A549 (cell line): Measurements from ENCODE around the gene TRIM47.

Experiments used
- BCL3 ChIP-seq: fragments of >200 bp; sonication (Bioruptor Twin); formaldehyde crosslinking; IDR thresholded peaks from 3 replicates; pipeline ENCODE4 v1.6.1; 2016
- BHLHE40 ChIP-seq: IDR thresholded peaks from 2 replicates; pipeline ENCODE4 v1.6.1; 2012; ENCODE audit warnings: low read depth, low read length, inconsistent platforms
- CHD2 ChIP-seq: fragments of 150-350 bp; IDR thresholded peaks from 2 replicates; pipeline ENCODE4 v1.6.1; 2014; ENCODE audit warnings: low read length; ENCODE audit not compliant: partially characterized antibody
- CTCF ChIP-seq: fragments of >200 bp; sonication (Bioruptor Twin); formaldehyde crosslinking; IDR thresholded peaks from 3 replicates; pipeline ENCODE4 v1.5.1; 2016
- E2F6 ChIP-seq: IDR thresholded peaks from 2 replicates; pipeline ENCODE4 v1.6.1; 2012; ENCODE audit warnings: low read depth, borderline replicate concordance
- EP300 ChIP-seq, 2 experiments: fragments of >200 bp; sonication (Bioruptor Twin); formaldehyde crosslinking; IDR thresholded peaks; 2 replicates in 1 of 2; 3 replicates in 1 of 2; pipeline ENCODE4 v1.6.1; 2016 to 2017
- HDAC2 ChIP-seq: fragments of 200-600 bp; sonication (generic); IDR thresholded peaks from 2 replicates; pipeline ENCODE4 v1.6.1; 2016
- MAFK ChIP-seq: fragments of 450-650 bp; IDR thresholded peaks from 2 replicates; pipeline ENCODE4 v1.6.1; 2014; ENCODE audit not compliant: partially characterized antibody
- MAX ChIP-seq: IDR thresholded peaks from 2 replicates; pipeline ENCODE4 v1.6.1; 2012
- NR3C1 ChIP-seq: fragments of >200 bp; sonication (Bioruptor Twin); formaldehyde crosslinking; IDR thresholded peaks from 3 replicates; pipeline ENCODE4 v1.6.1; 2017
- POLR2A ChIP-seq: IDR thresholded peaks from 2 replicates; pipeline ENCODE4 v1.6.1; 2012; ENCODE audit warnings: mild to moderate bottlenecking, low read length
- REST ChIP-seq: fragments of 200-600 bp; sonication (generic); IDR thresholded peaks from 2 replicates; pipeline ENCODE4 v1.6.1; 2016; ENCODE audit warnings: antibody characterized with exemption, mild to moderate bottlenecking, moderate library complexity

GRCh38 chr17:75901727-75902126 lies 23.3 kb upstream of the TRIM47 start:
- TF ChIP-seq CTCF = no peak
- no peak for TF ChIP-seq NR3C1
- no peak for TF ChIP-seq POLR2A
- TF ChIP-seq CHD2 = no peak
- no peak for TF ChIP-seq REST
- TF ChIP-seq HDAC2 = no peak
- no peak for TF ChIP-seq MAFK
- no peak for TF ChIP-seq E2F6
- TF ChIP-seq BHLHE40 = no peak
- no peak for TF ChIP-seq BCL3
- TF ChIP-seq EP300 (IDR thresholded peaks at IDR 0.05) = no peak
- no peak for TF ChIP-seq MAX
